HG03175 (cell line): ENCODE measurements around the gene ATP5F1C.

ENCODE experiments used
- ATAC-seq: cut with Tn5 transposase; IDR thresholded peaks from one replicate; pipeline ENCODE4 v1.9.1; 2021; ENCODE audit warnings: mild to moderate bottlenecking, moderate library complexity; ENCODE audit not compliant: unreplicated experiment

Gene ATP5F1C

DNA sequence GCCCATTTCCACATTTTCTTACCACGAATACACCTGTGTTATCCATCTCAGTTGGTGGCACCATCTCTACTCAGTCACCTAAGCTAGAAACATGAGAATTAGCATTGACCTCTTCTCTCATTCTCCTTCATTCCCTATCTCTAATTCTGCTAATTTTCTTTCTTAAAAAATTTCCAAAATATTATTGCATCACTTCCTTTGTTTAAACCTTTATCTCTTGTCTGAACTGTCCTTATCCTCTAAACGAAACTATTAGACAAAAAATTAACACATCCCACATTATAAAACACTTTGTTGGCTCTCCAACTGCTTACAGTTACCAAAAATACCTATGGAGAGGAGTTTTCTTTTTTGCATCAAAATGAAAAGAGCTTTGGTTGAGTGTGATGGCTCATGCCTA lies 48.6 kb downstream of the ATP5F1C start:
- no peak for ATAC-seq

DNA sequence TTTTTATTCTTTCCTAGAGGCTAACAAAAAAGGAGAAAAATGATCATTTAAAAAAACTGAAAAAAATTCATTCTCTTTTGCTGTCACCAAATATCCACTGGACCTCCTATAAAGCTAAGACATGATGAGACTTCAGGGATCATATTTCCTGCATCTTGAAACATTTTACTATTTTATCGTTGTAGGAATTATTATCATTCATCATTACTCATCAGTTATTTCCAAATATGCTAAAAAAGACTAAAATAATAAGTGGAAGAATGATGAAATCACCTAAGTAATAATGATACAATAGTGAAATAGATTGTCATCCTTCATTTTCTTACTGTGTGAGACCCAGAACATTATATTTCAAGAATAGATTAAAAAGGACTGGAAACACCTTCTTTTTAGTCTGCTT lies 58.6 kb downstream of the ATP5F1C start:
- no peak for ATAC-seq

DNA sequence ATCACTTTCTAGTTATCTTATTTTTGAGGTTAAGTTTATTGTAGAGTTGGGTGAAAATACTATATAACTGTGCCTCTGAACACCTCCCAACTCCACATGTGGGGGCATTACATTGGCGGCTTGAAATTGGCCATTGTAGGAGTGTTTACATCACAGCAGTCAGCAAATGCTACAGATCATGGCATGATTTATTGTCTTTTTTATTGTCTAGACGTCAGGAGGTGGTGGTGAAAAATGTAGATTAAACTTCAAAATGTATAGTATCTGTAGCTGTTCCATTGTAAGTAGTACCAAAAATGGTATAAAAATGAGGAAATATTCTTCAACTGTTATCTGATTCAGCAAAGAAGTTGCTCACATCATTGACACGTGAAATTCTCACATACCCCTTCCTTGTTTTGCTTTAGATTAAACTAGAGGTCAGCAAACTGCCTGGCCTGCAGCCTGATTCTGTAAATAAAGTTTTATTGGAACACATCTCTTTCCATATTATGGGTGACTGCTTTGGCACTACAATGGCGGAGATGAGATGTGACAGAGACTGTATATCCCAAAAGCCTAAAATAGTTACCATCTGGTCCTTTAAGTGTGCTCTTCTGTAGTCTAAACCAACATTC lies 65.4 kb downstream of the ATP5F1C start:
- no peak for ATAC-seq

DNA sequence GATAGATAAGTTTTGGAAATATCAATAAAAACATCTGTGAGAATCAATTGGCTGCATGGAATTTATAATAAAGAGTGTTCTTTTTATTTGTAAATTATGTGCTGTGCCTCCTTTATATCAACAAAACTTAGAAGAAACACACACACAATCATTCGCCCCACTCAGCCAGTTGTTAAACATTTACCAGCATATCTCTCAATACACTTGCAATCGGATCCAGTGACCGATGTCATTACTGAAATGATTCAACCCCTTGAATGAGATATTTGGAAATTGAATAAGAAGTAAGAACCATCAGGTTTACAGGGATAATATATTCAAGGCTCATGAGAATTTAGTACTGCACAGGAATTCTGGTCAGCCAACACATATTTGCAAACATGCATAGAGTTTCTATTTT lies 65.9 kb downstream of the ATP5F1C start:
- no peak for ATAC-seq

DNA sequence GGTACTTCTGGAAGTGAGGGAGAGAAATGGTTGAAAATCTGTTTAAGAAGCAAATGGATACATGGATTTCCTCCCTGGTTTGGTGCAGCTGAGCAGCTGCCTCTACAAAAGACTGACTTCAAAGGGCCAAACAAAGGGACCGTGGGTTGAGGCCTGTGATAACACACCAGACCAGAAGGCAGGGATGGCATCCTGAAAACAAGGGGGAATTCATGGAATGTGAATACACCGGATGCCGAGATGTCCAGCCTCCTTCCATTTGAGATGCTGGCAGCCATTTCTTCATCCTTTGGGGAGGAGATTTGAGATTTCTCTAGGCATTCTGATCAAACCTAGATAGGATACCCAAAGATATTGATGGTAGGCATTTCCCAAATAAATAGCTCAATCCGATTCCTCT lies 67.2 kb downstream of the ATP5F1C start:
- no peak for ATAC-seq

DNA sequence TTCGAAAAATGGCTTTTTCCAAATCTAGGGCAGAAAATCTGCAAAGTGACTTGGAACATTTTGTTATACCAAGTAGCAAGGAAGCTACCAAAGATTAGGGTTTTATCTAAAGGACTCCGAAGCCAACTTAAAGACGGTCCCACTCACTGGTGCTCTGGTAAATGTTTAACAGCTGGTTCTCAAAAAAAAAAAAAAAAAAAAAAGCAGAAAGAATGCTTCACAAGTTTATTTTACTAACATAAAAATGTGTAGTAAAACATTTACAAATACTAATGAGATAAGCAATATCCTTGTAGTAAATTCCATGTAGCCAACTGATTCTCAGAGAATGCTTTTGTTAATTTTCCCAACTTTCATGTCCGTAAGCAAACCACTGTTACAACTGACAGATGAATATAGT lies 68.7 kb downstream of the ATP5F1C start:
- ATAC-seq, result no peak

DNA sequence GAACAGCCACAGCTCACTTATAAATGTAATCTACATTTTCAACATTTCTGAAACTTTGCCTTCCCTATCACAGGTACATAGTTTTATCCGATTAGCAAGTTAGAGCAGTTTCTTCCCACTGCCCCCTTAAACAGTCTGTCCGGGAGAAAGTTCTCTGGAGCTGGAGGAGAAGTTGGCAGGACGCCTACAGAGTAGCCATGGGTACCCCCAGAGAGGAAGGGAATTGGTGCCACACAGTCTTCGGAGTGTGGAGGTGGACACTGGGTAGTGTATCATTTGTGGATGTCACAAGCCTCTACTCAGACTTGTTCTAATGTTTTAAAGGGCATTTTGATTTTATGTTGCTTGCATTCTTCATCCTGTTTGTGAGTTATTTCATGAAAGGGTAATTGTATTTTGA lies 69.3 kb downstream of the ATP5F1C start:
- ATAC-seq, result no peak
